ENCODE results near the gene FNDC3B.

Gene FNDC3B

GRCh38 chr3:172115059-172115458 is 75.7 kb downstream of the FNDC3B start:
- DNase-seq (ENCODE audit: low spot score) = no peak
- TF ChIP-seq, protein P1, sequence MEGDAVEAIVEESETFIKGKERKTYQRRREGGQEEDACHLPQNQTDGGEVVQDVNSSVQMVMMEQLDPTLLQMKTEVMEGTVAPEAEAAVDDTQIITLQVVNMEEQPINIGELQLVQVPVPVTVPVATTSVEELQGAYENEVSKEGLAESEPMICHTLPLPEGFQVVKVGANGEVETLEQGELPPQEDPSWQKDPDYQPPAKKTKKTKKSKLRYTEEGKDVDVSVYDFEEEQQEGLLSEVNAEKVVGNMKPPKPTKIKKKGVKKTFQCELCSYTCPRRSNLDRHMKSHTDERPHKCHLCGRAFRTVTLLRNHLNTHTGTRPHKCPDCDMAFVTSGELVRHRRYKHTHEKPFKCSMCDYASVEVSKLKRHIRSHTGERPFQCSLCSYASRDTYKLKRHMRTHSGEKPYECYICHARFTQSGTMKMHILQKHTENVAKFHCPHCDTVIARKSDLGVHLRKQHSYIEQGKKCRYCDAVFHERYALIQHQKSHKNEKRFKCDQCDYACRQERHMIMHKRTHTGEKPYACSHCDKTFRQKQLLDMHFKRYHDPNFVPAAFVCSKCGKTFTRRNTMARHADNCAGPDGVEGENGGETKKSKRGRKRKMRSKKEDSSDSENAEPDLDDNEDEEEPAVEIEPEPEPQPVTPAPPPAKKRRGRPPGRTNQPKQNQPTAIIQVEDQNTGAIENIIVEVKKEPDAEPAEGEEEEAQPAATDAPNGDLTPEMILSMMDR (IDR thresholded peaks at IDR 0.05; ENCODE audit: extremely low read depth, insufficient read depth, missing control alignments) = no peak
- in situ Hi-C loops (cut with MboI; ENCODE audit: low pct_unique_long_range_greater_than_20kb, low sequenced_read_pairs, unreplicated experiment) = no loop called here

GRCh38 chr3:172115787-172116186 is 76.4 kb downstream of the FNDC3B start:
- TF ChIP-seq, protein P1 (IDR thresholded peaks at IDR 0.05; ENCODE audit: extremely low read depth, insufficient read depth, missing control alignments) = no peak
- DNase-seq (ENCODE audit: low spot score) = no peak
- in situ Hi-C loops (cut with MboI; ENCODE audit: low pct_unique_long_range_greater_than_20kb, low sequenced_read_pairs, unreplicated experiment) = no loop called here

GRCh38 chr3:172118019-172118418 is 78.6 kb downstream of the FNDC3B start:
- no peak for DNase-seq (ENCODE audit: low spot score)
- TF ChIP-seq, protein P1 (IDR thresholded peaks at IDR 0.05; ENCODE audit: extremely low read depth, insufficient read depth, missing control alignments) = no peak
- in situ Hi-C loops (cut with MboI; ENCODE audit: low pct_unique_long_range_greater_than_20kb, low sequenced_read_pairs, unreplicated experiment) = no loop called here

GRCh38 chr3:172119266-172119969 is 80.0 kb downstream of the FNDC3B start:
- TF ChIP-seq, protein P1 (IDR thresholded peaks at IDR 0.05; ENCODE audit: extremely low read depth, insufficient read depth, missing control alignments) = no peak
- in situ Hi-C loops (cut with MboI; ENCODE audit: low pct_unique_long_range_greater_than_20kb, low sequenced_read_pairs, unreplicated experiment) = no loop called here
- no peak for DNase-seq (ENCODE audit: low spot score)

- DNase-seq (ENCODE audit: low spot score) = no peak
- TF ChIP-seq, protein P1 (IDR thresholded peaks at IDR 0.05; ENCODE audit: extremely low read depth, insufficient read depth, missing control alignments) = no peak
- in situ Hi-C loops (cut with MboI; ENCODE audit: low pct_unique_long_range_greater_than_20kb, low sequenced_read_pairs, unreplicated experiment) = no loop called here
Measured at GRCh38 chr3:172120912-172121311, 81.5 kb downstream of the FNDC3B start.

DNA sequence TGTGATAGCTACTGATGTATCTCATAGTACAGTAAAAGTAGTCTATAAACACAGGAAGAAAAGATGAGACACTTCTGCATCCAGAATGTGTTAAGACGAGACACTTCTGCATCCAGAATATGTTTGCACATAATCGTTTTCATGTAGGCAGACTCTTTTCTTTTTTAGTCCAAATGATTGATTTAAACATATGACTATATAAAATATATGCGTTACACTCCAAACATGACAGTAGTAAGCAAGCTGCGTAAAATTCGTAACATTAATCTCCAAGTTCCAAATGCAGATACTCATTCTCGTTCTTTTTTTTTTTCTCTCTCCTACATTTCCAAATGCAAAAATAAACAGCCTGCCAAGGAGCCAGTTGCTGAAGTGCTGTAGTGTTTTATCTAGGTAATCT is 82.6 kb downstream of the FNDC3B start:
- in situ Hi-C loops (cut with MboI; ENCODE audit: low pct_unique_long_range_greater_than_20kb, low sequenced_read_pairs, unreplicated experiment) = no loop called here
- TF ChIP-seq, protein P1 (IDR thresholded peaks at IDR 0.05; ENCODE audit: extremely low read depth, insufficient read depth, missing control alignments) = no peak
- DNase-seq (ENCODE audit: low spot score) = no peak

Measured in GM13977 (cell line).